ENCODE results near the gene ILDR1.

DNA sequence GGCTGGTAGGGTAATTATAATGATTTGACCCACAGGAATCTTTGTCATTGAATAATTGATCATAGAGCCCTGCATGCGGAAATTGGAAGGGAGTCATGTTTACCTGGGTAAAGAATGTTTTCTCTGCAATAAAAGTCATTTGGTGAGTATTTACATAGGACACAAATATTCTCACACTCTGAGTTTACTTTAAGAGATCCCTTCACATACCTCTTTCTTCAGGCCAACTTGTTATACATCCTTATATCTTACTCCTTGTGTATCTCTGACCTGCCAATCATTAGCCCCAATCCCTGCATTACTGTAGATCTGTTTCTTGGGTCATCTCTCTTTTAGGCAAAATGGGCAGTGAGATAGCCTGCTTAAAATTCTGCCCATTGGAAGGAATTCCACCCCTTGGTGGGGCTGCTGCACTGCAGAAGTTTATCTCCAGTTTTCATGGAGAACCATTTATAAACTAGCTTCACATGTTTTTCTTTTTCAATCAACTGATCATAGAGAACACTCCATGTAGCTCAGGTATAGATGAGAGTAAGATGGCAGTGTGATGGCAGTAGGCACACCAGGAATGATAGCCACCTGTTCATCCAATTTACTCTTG is 46.2 kb downstream of the ILDR1 start:
- TF ChIP-seq POLR2A (IDR thresholded peaks at IDR 0.05): no peak
- TF ChIP-seq, protein P1, sequence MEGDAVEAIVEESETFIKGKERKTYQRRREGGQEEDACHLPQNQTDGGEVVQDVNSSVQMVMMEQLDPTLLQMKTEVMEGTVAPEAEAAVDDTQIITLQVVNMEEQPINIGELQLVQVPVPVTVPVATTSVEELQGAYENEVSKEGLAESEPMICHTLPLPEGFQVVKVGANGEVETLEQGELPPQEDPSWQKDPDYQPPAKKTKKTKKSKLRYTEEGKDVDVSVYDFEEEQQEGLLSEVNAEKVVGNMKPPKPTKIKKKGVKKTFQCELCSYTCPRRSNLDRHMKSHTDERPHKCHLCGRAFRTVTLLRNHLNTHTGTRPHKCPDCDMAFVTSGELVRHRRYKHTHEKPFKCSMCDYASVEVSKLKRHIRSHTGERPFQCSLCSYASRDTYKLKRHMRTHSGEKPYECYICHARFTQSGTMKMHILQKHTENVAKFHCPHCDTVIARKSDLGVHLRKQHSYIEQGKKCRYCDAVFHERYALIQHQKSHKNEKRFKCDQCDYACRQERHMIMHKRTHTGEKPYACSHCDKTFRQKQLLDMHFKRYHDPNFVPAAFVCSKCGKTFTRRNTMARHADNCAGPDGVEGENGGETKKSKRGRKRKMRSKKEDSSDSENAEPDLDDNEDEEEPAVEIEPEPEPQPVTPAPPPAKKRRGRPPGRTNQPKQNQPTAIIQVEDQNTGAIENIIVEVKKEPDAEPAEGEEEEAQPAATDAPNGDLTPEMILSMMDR (IDR thresholded peaks at IDR 0.05): no peak

Measured in uterus (tissue), 2 donors.